GM12873 (cell line): ENCODE results near the gene R3HDM2.

Source experiments
- TF ChIP-seq, protein P1 (sequence below): IDR thresholded peaks from 2 replicates; pipeline ENCODE4 v1.5.1; 2012; ENCODE audit warnings: low read depth, mild to moderate bottlenecking, moderate library complexity, low read length, control low read depth; ENCODE audit not compliant: insufficient read depth; ENCODE audit errors: missing control alignments

R3HDM2 gene

DNA sequence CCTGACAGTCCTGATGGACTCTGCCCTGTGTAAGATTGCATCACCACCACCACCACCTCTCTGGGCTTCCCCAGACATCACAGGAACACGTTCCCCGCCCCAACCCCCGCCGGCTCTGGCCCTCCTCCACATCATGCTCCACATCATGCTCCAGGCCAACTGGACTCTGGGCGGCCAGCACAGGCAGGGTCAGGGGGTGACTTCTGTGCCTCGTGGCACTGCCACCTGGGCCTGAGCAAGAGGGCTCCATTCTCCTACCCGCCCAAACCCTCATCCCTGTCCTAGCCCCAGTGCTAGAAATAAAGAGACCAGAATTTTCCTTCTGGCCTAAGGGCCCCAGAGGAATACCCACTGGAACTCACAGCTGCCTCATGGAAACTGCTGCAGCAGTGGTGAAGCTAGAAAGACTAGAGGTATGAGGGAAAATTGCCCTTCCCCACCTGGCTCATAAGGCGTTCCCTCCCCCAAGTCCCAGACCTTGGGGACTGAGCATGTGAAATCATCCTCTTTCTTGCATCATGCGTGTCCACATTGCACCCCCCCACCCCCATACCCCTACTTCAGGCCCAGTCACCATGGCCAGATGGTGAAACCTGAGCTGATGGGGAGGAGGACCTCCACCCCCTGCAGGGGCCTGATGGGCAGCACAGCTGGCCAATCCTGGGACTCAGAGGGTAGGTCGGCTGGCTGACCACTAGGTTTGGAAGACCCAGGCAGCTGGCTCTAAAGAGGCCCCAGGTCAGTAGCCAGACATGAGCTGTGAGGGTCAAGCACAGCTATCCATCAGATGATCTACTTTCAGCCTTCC is 23.9 kb upstream of the R3HDM2 start, which contains the start of gene INHBE:
Gene INHBE (plus strand): TSS at position 742 of the 808 bp plus-strand sequence. CDS start 230 bp downstream, outside the sequence.
- TF ChIP-seq, protein P1, sequence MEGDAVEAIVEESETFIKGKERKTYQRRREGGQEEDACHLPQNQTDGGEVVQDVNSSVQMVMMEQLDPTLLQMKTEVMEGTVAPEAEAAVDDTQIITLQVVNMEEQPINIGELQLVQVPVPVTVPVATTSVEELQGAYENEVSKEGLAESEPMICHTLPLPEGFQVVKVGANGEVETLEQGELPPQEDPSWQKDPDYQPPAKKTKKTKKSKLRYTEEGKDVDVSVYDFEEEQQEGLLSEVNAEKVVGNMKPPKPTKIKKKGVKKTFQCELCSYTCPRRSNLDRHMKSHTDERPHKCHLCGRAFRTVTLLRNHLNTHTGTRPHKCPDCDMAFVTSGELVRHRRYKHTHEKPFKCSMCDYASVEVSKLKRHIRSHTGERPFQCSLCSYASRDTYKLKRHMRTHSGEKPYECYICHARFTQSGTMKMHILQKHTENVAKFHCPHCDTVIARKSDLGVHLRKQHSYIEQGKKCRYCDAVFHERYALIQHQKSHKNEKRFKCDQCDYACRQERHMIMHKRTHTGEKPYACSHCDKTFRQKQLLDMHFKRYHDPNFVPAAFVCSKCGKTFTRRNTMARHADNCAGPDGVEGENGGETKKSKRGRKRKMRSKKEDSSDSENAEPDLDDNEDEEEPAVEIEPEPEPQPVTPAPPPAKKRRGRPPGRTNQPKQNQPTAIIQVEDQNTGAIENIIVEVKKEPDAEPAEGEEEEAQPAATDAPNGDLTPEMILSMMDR, result no peak

GRCh38 chr12:57454213-57454565 is 23.3 kb upstream of the R3HDM2 start:
- TF ChIP-seq, protein P1, result no peak

- TF ChIP-seq, protein P1, result peak; percentile 95
Measured at GRCh38 chr12:57452937-57453509, 22.2 kb upstream of the R3HDM2 start.

DNA sequence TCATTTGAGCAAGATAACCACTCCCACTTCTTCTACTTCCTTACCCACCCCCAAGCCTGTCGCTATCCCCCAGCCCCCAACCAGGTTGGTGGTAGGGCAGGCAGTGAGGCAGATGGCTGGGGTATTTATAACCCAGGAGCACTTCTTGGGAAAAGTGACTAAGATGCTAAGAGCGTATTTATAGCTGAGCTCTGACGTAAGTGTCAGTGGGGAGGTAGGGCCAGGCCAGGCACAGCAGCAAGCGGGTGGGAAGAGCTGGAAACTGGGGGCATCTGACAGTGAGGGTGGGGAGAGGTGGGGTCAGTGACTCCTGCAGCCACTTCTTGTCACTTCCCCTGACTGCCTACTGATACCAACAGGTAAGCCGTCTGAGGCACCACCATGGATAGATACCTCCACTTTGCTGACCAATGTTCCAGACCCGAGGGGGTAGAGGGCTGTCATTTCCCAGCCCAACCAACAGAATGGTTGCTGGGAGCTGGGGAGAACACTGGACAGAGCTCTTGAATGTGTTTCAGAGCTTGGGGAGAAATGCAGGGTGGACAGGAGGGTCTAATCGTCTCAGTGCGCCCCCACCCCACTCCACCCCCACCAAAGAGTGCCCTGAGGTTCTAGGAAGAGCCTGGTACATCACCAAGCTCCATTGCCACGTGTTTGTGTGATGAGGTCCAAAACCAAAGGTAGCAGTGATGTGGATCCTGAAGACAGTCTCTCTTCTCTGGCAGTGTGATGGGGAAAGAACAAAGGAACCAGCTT is 21.5 kb upstream of the R3HDM2 start:
- TF ChIP-seq, protein P1, result no peak

- TF ChIP-seq, protein P1, result no peak
Measured at GRCh38 chr12:57451233-57451778, 20.5 kb upstream of the R3HDM2 start.

GRCh38 chr12:57450057-57450456 is 19.2 kb upstream of the R3HDM2 start:
- TF ChIP-seq, protein P1, result no peak

DNA sequence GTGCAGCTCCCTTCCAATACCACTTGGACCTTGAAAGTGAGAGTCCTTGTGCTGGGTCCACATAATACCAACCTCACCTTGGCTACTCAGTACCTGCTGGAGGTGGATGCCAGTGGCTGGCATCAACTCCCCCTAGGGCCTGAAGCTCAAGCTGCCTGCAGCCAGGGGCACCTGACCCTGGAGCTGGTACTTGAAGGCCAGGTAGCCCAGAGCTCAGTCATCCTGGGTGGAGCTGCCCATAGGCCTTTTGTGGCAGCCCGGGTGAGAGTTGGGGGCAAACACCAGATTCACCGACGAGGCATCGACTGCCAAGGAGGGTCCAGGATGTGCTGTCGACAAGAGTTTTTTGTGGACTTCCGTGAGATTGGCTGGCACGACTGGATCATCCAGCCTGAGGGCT is 18.5 kb upstream of the R3HDM2 start:
- TF ChIP-seq, protein P1, result no peak
